HG03354 (cell line): ENCODE measurements around the gene MARK1.
A peak's percentile ranks its signal among the peaks of the same experiment; 100 is the strongest.
"Not testable (repeated sequence)": the region's sequence is repeated elsewhere in the genome, so short reads cannot be mapped to it uniquely, and the experiment has no call there.

Source experiments
- ATAC-seq: cut with Tn5 transposase; IDR thresholded peaks from one replicate; pipeline ENCODE4 v1.9.1; 2021; ENCODE audit warnings: mild to moderate bottlenecking; ENCODE audit not compliant: unreplicated experiment, poor library complexity, severe bottlenecking

MARK1 gene

DNA sequence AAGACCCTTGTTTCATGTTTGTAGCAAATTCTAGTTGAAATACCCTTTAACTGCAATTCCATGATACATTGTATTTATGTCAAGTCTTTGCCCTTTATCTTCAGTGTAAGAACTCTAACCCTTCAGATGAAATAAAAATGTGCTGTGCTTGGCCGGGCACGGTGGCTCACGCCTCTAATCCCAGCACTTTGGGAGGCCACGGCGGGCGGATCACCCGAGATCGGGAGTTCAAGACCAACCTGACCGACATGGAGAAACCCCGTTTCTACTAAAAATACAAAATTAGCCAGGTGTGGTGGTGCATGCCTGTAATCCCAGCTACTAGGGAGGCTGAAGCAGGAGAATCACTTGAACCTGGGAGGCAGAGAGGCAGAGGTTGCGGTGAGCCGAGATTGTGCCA is 155.8 kb downstream of the MARK1 start:
- not testable (repeated sequence) for ATAC-seq

DNA sequence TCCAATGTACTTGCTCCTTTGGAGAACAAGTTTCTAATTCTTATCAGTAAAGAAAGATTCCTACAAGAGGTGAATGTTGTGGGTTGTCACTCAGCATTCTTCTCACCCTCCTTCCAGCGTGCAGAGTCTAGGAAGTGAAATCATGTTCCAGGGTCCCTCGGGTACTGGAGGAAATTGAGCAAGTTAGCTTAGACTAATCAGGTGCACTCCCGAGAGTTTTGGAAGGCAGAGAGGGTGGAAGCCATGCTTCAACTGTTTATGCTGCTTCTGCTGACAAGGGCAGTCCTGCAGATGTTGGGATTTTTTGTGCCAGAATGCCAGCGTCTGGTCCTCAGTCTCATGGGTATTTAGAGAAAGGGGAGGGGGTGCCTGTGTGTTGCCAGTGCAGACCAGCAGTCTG is 157.0 kb downstream of the MARK1 start:
- ATAC-seq: no peak

- no peak for ATAC-seq
Observed at GRCh38 chr1:220685879-220686278, 157.9 kb downstream of the MARK1 start.

DNA sequence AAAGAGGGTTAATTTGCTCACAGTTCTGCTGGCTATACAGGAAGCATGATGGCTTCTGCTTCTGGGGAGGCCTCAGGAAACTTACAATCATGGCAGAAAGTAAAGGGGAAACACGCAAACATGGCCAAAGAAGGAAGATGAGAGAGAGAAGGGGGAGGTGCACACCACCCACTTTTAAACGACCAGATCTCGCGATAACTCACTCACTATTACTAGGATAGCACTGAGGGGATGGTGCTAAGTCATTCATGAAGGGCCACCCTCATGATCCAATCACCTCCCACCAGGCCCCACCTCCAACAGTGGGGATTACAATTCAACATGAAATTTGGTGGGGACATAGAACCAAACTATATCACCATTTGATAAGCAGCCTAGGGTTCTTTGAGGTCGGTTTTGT is 159.9 kb downstream of the MARK1 start:
- ATAC-seq: no peak

DNA sequence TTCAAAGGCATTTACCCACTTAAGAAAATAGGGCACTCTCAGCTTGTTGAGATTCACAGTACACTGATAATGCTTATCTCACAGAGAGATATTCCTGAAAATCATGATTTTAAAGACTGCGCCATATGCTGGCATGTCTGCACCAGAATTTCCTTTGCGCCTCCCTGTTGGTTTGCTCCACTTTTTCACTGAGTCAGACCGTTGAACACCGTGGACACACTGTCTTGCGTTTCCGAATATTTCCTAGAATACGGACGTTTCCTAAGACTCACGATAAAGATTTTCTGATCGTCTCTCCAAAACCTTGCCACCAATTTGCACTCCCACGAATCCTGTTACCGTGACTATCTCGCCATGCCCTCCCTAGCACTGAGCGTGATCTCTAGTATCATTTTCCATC is 161.7 kb downstream of the MARK1 start:
- ATAC-seq: no peak

DNA sequence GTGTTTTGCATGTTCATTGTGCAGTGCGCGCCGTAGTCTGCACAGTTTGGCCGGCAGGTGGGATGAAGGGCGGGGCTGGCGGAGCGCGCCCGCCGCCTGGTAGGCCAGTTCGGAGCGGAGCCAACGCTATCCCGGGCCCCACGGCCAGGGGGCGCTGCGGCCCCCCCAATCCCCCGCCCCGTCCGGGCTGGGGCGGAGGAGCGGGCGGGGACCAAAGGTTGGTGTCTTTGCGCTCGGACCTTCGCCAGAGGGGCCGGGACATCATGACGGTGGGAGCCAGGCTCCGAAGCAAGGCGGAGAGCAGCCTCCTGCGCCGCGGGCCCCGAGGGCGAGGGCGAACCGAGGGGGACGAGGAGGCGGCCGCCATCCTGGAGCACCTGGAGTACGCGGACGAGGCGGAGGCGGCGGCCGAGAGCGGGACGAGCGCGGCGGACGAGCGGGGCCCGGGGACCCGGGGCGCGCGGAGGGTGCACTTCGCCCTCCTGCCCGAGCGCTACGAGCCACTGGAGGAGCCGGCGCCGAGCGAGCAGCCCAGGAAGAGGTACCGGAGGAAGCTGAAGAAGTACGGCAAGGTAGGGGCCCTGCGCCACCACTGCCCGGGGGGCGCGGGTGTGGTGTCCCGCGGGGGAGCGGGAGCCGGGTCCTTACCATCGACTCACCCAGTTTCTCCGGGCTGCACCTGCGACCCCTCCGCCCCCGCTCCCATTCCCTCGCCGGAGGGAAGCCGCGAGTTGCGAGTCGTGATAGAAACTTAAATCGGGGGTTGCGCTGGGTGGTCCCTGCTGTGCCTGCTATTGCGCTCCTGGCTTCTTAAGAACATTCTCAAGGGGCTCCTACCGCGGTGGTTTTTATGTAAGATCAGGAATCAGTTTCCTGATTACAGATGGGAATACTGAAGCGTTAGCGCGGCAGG is 162.5 kb downstream of the MARK1 start, which contains the start of gene C1orf115:
Gene C1orf115 (plus strand): TSS at position 224 of the 913 bp plus-strand sequence. CDS start 40 bp downstream, at position 264.
- ATAC-seq: peak; percentile 95

GRCh38 chr1:220691053-220691684 is 163.2 kb downstream of the MARK1 start:
- ATAC-seq: no peak

- no peak for ATAC-seq
Observed at GRCh38 chr1:220692436-220693228, 164.7 kb downstream of the MARK1 start.

DNA sequence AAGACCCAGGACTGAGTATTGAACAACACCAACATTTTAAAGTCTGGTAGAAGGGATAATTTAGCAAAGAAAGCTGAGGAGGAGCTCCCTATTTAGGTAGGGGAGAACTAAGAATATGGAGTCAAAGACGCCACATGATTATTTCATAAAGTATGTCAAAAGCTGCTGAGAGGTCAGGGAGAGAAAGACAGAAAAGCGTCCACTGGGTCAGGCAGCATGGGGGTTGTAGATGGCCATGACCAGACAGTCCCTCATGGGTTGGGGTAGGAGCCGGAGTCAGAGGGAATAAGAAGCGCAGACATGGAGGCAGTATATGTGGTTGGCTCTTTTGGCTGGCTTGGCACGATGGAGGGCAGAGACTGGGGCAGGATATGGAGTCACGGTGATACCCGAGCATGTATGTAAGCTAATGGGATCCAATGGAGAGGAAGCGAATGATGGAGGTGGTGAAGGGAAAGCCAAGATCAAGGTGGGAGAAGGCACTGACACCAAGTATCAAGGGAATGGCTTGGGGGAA is 167.0 kb downstream of the MARK1 start:
- ATAC-seq: no peak

GRCh38 chr1:220695426-220695825 is 167.5 kb downstream of the MARK1 start:
- no peak for ATAC-seq

DNA sequence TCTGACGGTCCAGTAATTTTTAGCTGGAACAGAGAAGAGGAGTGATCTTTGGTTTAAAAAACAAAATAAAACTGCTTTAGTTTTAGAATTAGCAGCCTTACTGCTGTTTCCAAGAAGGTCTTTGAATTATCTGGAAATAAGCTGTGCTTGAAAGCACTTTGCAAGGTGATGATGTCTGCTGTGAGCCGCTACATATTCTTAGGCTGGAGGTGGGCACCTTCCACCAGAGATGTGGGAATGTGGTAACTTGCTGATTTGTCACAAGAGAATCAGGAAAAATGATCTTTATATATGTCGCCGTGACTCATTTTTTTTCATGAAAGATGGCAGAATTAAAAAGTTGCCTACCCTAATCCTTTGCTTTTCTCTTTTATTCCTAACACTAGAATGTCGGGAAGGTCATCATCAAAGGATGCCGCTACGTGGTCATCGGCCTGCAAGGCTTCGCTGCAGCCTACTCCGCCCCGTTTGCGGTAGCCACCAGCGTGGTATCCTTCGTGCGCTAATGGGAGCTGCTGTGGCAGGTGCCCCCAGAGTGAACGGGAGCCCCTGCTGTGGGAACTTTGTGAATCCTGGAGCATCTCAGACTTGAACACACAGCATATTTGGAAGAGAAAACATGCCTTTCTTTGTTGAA is 168.4 kb downstream of the MARK1 start:
- ATAC-seq: no peak

GRCh38 chr1:220696863-220697231 is 168.9 kb downstream of the MARK1 start:
- no peak for ATAC-seq

DNA sequence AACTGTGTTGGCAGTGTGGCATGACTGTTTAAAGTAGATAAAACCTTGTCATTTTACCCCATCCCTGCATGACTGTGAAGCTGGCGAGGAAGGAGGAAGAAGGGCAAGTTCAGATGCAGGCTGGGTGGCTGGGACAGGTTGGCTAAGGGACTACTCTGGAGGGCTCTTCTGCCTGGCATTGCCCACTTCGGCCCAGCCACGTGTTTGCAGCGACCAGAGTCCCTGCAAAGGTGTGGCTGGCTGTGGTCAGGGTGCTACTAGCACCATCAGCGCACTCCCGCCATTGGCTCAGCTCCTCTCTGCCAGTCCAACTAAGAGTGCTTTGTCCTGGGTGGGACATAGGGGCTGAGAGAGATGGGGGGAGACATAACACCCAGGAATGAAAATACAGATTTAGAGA is 169.4 kb downstream of the MARK1 start:
- ATAC-seq: no peak

- ATAC-seq: no peak
Observed at GRCh38 chr1:220698607-220699016, 170.7 kb downstream of the MARK1 start.

DNA sequence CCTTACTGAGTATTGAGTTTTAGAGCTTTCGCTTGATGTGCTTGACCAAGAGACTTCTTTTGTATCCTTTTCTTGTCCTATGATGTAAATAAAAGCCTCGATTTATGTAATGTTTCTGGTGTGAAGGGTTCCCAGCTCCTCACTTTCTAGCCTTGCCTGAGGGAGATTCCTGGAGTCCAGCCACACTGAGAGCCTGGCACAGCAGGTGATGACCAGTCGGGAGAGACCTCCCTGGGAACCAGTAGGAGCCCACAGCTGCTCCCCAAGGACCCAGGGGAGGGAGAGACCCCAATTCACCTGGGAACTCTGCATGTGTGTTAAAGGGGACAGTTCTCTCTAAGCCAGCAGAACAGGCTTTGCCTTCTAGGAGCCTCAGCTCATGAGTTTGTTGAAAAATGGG is 171.1 kb downstream of the MARK1 start:
- no peak for ATAC-seq

- ATAC-seq: no peak
Observed at GRCh38 chr1:220700556-220701179, 172.7 kb downstream of the MARK1 start.

DNA sequence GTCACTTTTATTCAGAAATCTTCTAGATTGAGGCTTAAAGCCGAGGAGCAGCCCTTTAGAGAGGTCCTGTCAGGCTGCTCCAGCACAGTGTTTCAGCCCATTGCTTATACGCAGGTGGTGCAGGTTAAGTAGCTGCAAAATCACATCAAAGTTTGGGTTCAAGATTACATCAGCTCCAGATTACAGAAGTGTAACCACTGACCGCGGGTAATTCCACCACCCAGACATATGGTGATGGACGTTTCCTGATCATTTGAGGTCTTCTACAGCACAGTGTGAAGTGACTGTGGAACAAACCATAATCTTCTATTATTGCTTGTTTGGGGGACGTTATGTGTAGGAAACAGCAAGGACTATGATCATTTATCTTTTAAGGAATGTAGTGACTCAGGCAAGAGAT is 174.0 kb downstream of the MARK1 start:
- no peak for ATAC-seq

GRCh38 chr1:220702733-220703270 is 174.9 kb downstream of the MARK1 start:
- ATAC-seq: no peak

DNA sequence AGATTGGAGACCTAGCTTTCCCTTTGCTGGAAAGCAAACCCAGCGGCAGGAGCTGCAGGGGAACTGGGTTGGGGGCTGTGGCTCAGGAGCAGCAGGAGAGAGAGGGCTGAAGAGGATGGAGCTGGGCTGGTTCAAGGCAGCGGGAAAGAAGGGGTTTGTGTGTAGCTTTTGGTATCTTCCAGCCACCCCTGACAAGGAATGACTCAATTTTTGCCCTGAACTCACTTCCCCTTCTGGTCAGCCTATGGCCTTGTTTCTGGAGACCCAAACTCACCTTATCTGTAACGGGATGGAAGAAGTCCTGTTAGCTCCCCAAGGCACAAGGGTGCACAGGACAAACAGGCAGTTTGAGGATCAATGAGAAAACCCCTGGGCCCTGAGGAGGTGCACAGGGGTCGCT is 175.4 kb downstream of the MARK1 start:
- ATAC-seq: no peak
